ENCODE data around the gene EEFSEC.

GRCh38 chr3:128289534-128289933, 136.3 kb downstream of the EEFSEC start:
- TF ChIP-seq CTCF (IDR thresholded peaks at IDR 0.05) = no peak
- no peak for TF ChIP-seq ZFX (IDR thresholded peaks at IDR 0.05; ENCODE audit: borderline replicate concordance)
